RWPE1 (cell line): ENCODE results near the gene GPR4.
A peak's percentile ranks its signal among the peaks of the same experiment; 100 is the strongest.
"Not testable (repeated sequence)": the region's sequence is repeated elsewhere in the genome, so short reads cannot be mapped to it uniquely, and the experiment has no call there.

Experiments used
- CTCF ChIA-PET: fragments of 350-600 bp; sonication (Branson Sonifier 250); formaldehyde crosslinking; extraction: SDS; loops from one replicate; lab custom pipeline; 2021; lab: Yijun Ruan, JAX
- POLR2A ChIA-PET: fragments of 400-600 bp; formaldehyde crosslinking; extraction: SDS; loops from one replicate; lab custom pipeline; 2020; ENCODE audit warnings: antibody characterized with exemption; ENCODE audit not compliant: low non-redundant PET; lab: Yijun Ruan, JAX
- DNase-seq: peaks from one replicate; pipeline ENCODE4 v3.0.0; 2012; ENCODE audit warnings: low spot score
- H3K27ac ChIP-seq: fragments of 450-650 bp; 2 replicates; pipeline ENCODE4 v1.5.1; 2017
- TF ChIP-seq, protein P1 (sequence below): fragments of 450-650 bp; conservative IDR thresholded peaks from 2 replicates; pipeline ENCODE4 v1.5.1; 2017; ENCODE audit warnings: low read depth, mild to moderate bottlenecking

GPR4 gene

DNA sequence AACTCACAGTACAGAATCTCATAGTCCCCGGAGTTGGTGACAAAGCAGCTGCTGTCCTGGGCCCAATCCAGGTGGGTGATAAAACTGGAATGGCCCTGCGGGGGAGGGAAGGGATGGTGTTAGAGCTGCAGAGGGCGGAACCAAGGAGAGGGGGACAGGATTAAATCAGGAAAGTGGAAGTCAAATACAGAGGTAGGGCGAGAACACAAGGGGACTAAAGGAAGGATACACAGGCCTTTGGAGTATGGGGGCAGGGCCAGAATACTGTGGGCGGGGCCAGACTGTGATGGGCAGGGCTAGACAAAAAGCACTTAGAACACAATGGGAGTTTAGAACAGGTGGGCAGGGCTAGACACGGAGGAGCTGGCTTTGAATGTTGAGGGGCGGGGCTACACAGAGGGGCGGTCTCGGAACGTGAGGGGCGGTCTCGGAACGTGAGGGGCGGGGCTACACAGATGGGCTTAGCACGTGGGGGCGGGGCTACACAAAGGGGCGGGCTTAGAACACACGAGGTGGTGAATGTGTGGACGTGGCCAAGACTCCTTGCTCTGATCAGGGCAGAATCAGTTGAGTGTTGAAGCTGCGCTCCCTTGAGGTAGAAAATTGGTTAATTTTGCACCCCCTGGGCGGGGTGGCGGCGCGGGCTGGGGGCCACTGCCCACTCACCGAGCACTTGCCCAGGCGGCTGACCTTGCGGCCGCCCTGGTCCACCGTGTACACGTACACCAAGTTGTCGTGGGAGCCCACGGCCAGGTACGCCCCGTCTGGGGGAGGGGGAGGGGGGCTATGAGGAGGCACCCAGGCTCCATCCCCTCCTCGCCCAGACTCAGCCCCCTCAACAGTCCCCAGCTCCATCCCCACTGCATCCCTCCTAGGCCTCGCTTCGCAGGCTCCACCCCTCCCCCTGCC lies 14.0 kb upstream of the GPR4 start:
- peak overlapping the region; percentile 96 for H3K27ac ChIP-seq
- CTCF ChIA-PET = interaction anchor here (0.6 to 1.4 kb wide), 3 partner anchors 26 to 108 kb away, joined by 3 to 7 read pairs (median 4); no protein-coding TSS in a partner anchor
- TF ChIP-seq, protein P1, sequence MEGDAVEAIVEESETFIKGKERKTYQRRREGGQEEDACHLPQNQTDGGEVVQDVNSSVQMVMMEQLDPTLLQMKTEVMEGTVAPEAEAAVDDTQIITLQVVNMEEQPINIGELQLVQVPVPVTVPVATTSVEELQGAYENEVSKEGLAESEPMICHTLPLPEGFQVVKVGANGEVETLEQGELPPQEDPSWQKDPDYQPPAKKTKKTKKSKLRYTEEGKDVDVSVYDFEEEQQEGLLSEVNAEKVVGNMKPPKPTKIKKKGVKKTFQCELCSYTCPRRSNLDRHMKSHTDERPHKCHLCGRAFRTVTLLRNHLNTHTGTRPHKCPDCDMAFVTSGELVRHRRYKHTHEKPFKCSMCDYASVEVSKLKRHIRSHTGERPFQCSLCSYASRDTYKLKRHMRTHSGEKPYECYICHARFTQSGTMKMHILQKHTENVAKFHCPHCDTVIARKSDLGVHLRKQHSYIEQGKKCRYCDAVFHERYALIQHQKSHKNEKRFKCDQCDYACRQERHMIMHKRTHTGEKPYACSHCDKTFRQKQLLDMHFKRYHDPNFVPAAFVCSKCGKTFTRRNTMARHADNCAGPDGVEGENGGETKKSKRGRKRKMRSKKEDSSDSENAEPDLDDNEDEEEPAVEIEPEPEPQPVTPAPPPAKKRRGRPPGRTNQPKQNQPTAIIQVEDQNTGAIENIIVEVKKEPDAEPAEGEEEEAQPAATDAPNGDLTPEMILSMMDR = no peak
- POLR2A ChIA-PET = no interaction called here
- peak; percentile 94 for DNase-seq

DNA sequence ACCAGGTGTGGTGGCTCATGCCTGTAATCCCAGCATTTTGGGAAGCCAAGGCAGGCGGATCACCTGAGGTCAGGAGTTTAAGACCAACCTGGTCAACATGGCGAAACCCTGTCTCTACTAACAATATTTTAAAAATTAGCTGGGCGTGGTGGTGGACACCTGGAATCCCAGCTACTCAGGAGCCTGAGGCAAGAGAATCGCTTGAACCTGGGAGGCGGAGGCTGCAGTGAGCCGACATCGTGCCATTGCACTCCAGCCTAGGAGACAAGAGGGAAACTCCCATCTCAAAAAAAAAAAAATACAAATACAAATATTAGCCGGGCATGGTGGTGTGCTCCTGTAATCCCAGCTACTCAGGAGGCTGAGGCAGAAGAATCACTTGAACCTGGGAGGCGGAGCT lies 13.0 kb upstream of the GPR4 start:
- ChIA-PET POLR2A (interaction anchor here (1.2 kb wide), 1 partner anchor 26 kb away, joined by 3 read pairs; no protein-coding TSS in a partner anchor), CTCF (interaction anchor here (0.6 to 1.4 kb wide), 3 partner anchors 27 to 107 kb away, joined by 3 to 7 read pairs (median 4); no protein-coding TSS in a partner anchor)
- DNase-seq = not testable (repeated sequence)
- H3K27ac ChIP-seq = peak overlapping the region; percentile 96

- ChIA-PET POLR2A (interaction anchor here (1.2 kb wide), 1 partner anchor 27 kb away, joined by 3 read pairs; no protein-coding TSS in a partner anchor), CTCF (interaction anchor here (1.0 kb wide), 1 partner anchor 10 kb away, joined by 5 read pairs; no protein-coding TSS in a partner anchor)
- peak overlapping the region; percentile 96 for H3K27ac ChIP-seq
- TF ChIP-seq, protein P1 = no peak
- DNase-seq = peak; percentile 98
Observed at GRCh38 chr19:45613926-45614725, 12.1 kb upstream of the GPR4 start.

DNA sequence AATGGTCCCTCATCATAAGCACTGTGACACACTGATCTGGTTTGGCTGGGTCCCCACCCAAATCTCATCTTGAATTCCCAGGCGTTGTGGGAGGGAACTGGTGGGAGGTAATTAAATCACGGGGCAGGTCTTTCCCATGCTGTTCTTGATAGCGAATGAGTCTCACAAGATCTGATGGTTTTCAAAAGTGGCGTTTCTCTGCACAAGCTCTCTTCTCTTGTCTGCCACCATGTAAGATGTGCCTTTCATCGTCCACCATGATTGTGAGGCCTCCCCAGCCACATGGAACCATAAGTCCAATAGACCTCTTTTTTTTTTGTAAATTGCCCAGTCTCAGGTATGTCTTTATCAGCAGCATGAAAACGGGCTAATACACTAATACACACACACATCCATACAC lies 6.9 kb upstream of the GPR4 start:
- DNase-seq = no peak
- POLR2A ChIA-PET = interaction anchor here (0.7 kb wide), 1 partner anchor 29 kb away, joined by 3 read pairs; no protein-coding TSS in a partner anchor
- TF ChIP-seq, protein P1 = no peak
- no peak overlapping the region for H3K27ac ChIP-seq
- CTCF ChIA-PET = no interaction called here

- CTCF ChIA-PET = interaction anchor here (0.7 to 1.3 kb wide), 5 partner anchors 18 to 70 kb away, joined by 3 to 10 read pairs (median 4); no protein-coding TSS in a partner anchor
- TF ChIP-seq, protein P1 = peak; percentile 92
- POLR2A ChIA-PET = no interaction called here
- peak; percentile 36 for DNase-seq
- H3K27ac ChIP-seq = peak overlapping the region; percentile 67
Observed at GRCh38 chr19:45607071-45608029, 5.3 kb upstream of the GPR4 start.

GRCh38 chr19:45601115-45601514 lies 897 bp downstream of the GPR4 start:
- no peak for DNase-seq
- ChIA-PET CTCF (interaction anchor here (0.6 to 1.2 kb wide), 2 partner anchors 39 to 41 kb away, joined by 3 to 4 read pairs; no protein-coding TSS in a partner anchor), POLR2A (no interaction called here)
- TF ChIP-seq, protein P1 = no peak
- no peak overlapping the region for H3K27ac ChIP-seq
